ENCODE results near the gene RHBDD3.

Gene RHBDD3

GRCh38 chr22:29312218-29313125 is 44.7 kb upstream of the RHBDD3 start:
- DNase-seq = no peak

GRCh38 chr22:29311464-29312217 is 43.9 kb upstream of the RHBDD3 start:
- no peaks in the 10 kb centered on the region for H3K36me3 ChIP-seq (replicated peaks; ENCODE audit: insufficient read depth, low read length)
- H4K20me1 ChIP-seq (ENCODE audit: insufficient read depth, low read length) = no peaks in the 10 kb centered on the region
- TF ChIP-seq EZH2 (optimal IDR thresholded peaks at IDR 0.05; ENCODE audit: low read depth, low read length) (no peak), CTCF (IDR thresholded peaks at IDR 0.05; ENCODE audit: low read length) (no peak), EZH2phosphoT487 (IDR thresholded peaks at IDR 0.05; ENCODE audit: low read length) (no peak)
- DNase-seq = no peak
- no peak overlapping the region for H3K27ac ChIP-seq (ENCODE audit: low read length)
- no peak overlapping the region for H2AFZ ChIP-seq (ENCODE audit: low read length)
- H3K9ac ChIP-seq (ENCODE audit: low read length) = no peak overlapping the region
- H3K4me1 ChIP-seq (ENCODE audit: low read length) = no peaks in the 10 kb centered on the region
- H3K79me2 ChIP-seq (ENCODE audit: low read length) = no peaks in the 10 kb centered on the region
- no peaks in the 10 kb centered on the region for H3K9me2 ChIP-seq (replicated peaks; ENCODE audit: insufficient read depth, low read length)
- H3F3A ChIP-seq (ENCODE audit: insufficient read depth, low read length) = no peaks in the 10 kb centered on the region
- H3K9me3 ChIP-seq (replicated peaks; ENCODE audit: insufficient read depth, low read length) = no peaks in the 10 kb centered on the region
- no peak overlapping the region for H3K4me3 ChIP-seq (ENCODE audit: low read length)
- H3K4me2 ChIP-seq (ENCODE audit: low read depth, low read length) = no peak overlapping the region
- peaks cover 46% of the 10 kb centered on the region for H3K27me3 ChIP-seq (replicated peaks; ENCODE audit: insufficient read depth, low read length)

More at GRCh38 chr22:29312218-29313125, 44.7 kb upstream of the RHBDD3 start:
- no peak overlapping the region for H2AFZ ChIP-seq (ENCODE audit: low read length)
- no peak overlapping the region for H3K4me2 ChIP-seq (ENCODE audit: low read depth, low read length)
- TF ChIP-seq CTCF (IDR thresholded peaks at IDR 0.05; ENCODE audit: low read length) (no peak), EZH2phosphoT487 (IDR thresholded peaks at IDR 0.05; ENCODE audit: low read length) (no peak), EZH2 (optimal IDR thresholded peaks at IDR 0.05; ENCODE audit: low read depth, low read length) (no peak)
- H3K79me2 ChIP-seq (ENCODE audit: low read length) = no peaks in the 10 kb centered on the region
- no peaks in the 10 kb centered on the region for H3K9me3 ChIP-seq (replicated peaks; ENCODE audit: insufficient read depth, low read length)
- no peak overlapping the region for H3K4me3 ChIP-seq (ENCODE audit: low read length)
- H3F3A ChIP-seq (ENCODE audit: insufficient read depth, low read length) = no peaks in the 10 kb centered on the region
- no peaks in the 10 kb centered on the region for H3K9me2 ChIP-seq (replicated peaks; ENCODE audit: insufficient read depth, low read length)
- no peak overlapping the region for H3K9ac ChIP-seq (ENCODE audit: low read length)
- no peaks in the 10 kb centered on the region for H3K36me3 ChIP-seq (replicated peaks; ENCODE audit: insufficient read depth, low read length)
- no peaks in the 10 kb centered on the region for H4K20me1 ChIP-seq (ENCODE audit: insufficient read depth, low read length)
- H3K27me3 ChIP-seq (replicated peaks; ENCODE audit: insufficient read depth, low read length) = peaks cover 51% of the 10 kb centered on the region
- no peak overlapping the region for H3K27ac ChIP-seq (ENCODE audit: low read length)
- H3K4me1 ChIP-seq (ENCODE audit: low read length) = no peaks in the 10 kb centered on the region

GRCh38 chr22:29310863-29311339 is 43.1 kb upstream of the RHBDD3 start:
- no peak overlapping the region for H3K4me3 ChIP-seq (ENCODE audit: low read length)
- no peak overlapping the region for H3K9ac ChIP-seq (ENCODE audit: low read length)
- no peak overlapping the region for H3K27ac ChIP-seq (ENCODE audit: low read length)
- no peaks in the 10 kb centered on the region for H3K4me1 ChIP-seq (ENCODE audit: low read length)
- DNase-seq = no peak
- no peaks in the 10 kb centered on the region for H3K79me2 ChIP-seq (ENCODE audit: low read length)
- H3F3A ChIP-seq (ENCODE audit: insufficient read depth, low read length) = no peaks in the 10 kb centered on the region
- H3K9me3 ChIP-seq (replicated peaks; ENCODE audit: insufficient read depth, low read length) = no peaks in the 10 kb centered on the region
- no peak overlapping the region for H3K4me2 ChIP-seq (ENCODE audit: low read depth, low read length)
- H3K9me2 ChIP-seq (replicated peaks; ENCODE audit: insufficient read depth, low read length) = no peaks in the 10 kb centered on the region
- no peaks in the 10 kb centered on the region for H4K20me1 ChIP-seq (ENCODE audit: insufficient read depth, low read length)
- no peak overlapping the region for H2AFZ ChIP-seq (ENCODE audit: low read length)
- H3K36me3 ChIP-seq (replicated peaks; ENCODE audit: insufficient read depth, low read length) = no peaks in the 10 kb centered on the region
- TF ChIP-seq CTCF (IDR thresholded peaks at IDR 0.05; ENCODE audit: low read length) (no peak), EZH2 (optimal IDR thresholded peaks at IDR 0.05; ENCODE audit: low read depth, low read length) (no peak), EZH2phosphoT487 (IDR thresholded peaks at IDR 0.05; ENCODE audit: low read length) (no peak)
- H3K27me3 ChIP-seq (replicated peaks; ENCODE audit: insufficient read depth, low read length) = peaks cover 39% of the 10 kb centered on the region

All from MM.1S (cell line).